GM12873 (cell line): ENCODE measurements around the gene MRPS10.

Experiments used
- TF ChIP-seq, protein P1 (sequence below): IDR thresholded peaks from 2 replicates; pipeline ENCODE4 v1.5.1; 2012; ENCODE audit warnings: low read depth, mild to moderate bottlenecking, moderate library complexity, low read length, control low read depth; ENCODE audit not compliant: insufficient read depth; ENCODE audit errors: missing control alignments

MRPS10 gene

DNA sequence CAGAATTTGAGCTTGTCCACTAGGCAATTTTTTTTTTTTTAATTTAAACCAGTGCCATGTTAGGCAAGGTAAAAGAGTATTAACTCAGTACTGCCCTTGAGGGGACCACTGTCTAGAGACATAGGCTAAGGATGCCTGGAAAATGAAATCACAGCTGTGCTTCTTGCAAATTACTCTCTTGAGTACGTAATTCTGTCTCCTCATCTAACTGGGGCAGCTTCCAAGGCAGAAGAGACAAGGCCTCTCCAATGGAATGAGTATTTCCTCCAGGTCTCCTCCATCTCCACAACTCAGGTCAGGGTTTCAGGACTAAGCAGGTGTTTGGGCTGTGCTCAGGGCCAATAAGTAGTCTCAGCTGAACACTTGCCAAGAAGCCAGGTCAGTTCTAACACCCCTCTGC, 33.8 kb upstream of the MRPS10 start:
- TF ChIP-seq, protein P1, sequence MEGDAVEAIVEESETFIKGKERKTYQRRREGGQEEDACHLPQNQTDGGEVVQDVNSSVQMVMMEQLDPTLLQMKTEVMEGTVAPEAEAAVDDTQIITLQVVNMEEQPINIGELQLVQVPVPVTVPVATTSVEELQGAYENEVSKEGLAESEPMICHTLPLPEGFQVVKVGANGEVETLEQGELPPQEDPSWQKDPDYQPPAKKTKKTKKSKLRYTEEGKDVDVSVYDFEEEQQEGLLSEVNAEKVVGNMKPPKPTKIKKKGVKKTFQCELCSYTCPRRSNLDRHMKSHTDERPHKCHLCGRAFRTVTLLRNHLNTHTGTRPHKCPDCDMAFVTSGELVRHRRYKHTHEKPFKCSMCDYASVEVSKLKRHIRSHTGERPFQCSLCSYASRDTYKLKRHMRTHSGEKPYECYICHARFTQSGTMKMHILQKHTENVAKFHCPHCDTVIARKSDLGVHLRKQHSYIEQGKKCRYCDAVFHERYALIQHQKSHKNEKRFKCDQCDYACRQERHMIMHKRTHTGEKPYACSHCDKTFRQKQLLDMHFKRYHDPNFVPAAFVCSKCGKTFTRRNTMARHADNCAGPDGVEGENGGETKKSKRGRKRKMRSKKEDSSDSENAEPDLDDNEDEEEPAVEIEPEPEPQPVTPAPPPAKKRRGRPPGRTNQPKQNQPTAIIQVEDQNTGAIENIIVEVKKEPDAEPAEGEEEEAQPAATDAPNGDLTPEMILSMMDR: no peak

GRCh38 chr6:42250274-42250931, 32.7 kb upstream of the MRPS10 start:
- TF ChIP-seq, protein P1: no peak

- TF ChIP-seq, protein P1: no peak
Measured at GRCh38 chr6:42249279-42249678, 31.6 kb upstream of the MRPS10 start.

DNA sequence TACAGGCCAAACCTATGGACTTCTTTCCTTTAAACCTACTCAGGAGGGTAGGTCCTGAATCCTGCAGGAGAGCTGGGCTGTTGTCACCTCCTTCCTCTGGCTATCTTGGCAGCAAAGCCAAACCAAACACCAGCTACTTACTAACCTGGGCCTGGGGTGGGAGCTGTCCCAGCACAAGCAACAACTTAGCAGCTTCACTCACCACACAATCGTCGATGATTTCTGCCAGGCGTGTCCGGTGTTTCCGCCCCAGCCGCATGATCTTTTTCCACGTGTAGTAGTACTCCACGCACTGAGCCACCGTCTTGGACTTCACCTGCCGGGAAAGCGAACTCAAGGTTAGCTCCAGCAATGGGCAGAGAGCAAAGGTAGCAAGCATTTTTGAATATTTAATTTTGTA, 25.4 kb upstream of the MRPS10 start:
- TF ChIP-seq, protein P1: no peak

DNA sequence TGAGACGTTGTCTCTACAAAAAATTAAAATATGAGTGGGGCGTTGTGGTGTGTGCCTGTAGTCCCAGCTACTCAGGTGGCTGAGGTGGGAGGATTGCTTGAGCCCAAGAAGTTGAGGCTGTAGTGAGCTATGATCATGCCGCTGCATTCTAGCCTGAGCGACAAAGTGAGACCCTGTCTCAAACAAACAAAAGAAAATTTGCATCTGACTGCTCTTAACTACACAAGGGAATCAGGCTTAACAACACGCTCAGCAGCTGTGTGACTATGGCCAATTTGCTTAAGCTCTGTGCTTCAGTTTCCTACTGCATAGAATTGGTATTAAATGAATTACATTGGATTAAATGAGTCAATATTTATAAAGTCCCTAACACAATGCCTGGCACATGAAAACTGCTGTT, 24.3 kb upstream of the MRPS10 start:
- TF ChIP-seq, protein P1: no peak

DNA sequence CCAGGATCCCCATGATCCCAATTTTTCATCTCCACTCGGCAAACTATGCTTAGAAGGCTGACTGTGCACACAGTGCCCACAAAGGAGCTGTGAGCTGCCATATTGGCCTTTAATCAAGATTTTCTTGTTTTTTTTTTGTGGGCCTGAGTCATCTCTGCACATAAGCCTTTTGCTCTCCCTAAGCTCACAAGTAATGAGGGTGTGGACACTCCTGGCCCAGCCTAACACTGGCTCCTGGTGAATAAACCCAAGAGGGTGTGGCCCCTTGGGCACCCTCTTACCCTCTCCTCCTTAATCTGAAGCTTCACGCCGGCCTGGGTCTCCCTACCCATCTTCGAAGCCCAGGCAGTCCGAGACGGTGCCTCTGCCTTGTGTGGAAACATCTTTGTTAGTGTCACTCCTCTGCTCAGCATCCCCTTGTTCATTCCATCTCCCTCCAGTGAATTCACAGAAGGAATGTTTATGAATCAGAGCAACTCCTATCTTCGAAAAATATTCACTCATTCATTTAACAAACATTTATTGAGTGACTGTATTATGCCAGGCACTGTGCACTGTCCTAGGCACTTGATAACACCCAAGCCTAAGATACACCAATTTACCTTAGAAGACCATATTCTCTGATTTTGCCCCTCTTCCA, 22.2 kb upstream of the MRPS10 start:
- TF ChIP-seq, protein P1: no peak

- TF ChIP-seq, protein P1: no peak
Measured at GRCh38 chr6:42239333-42239732, 21.7 kb upstream of the MRPS10 start.
